ES-I3 (cell line): ENCODE results near the gene CXCL10.
"Not testable (repeated sequence)": the region's sequence is repeated elsewhere in the genome, so short reads cannot be mapped to it uniquely, and the experiment has no call there.

ENCODE experiments used
- H3K36me3 ChIP-seq: 2 replicates; pipeline ENCODE4 v1.6.1; 2013; ENCODE audit warnings: mild to moderate bottlenecking, low read length, control low read depth, moderate library complexity; ENCODE audit not compliant: insufficient read depth
- H3K4me1 ChIP-seq: 2 replicates; pipeline ENCODE4 v1.6.1; 2013; ENCODE audit warnings: mild to moderate bottlenecking, control low read depth, low read length; ENCODE audit not compliant: insufficient read depth
- H3K9ac ChIP-seq: 2 replicates; pipeline ENCODE4 v1.6.1; 2013; ENCODE audit warnings: low read depth, mild to moderate bottlenecking, low read length, moderate library complexity
- H3K9me3 ChIP-seq: 2 replicates; pipeline ENCODE4 v1.6.1; 2013; ENCODE audit warnings: mild to moderate bottlenecking, low read length, moderate library complexity; ENCODE audit not compliant: control insufficient read depth, insufficient read depth

Gene CXCL10

DNA sequence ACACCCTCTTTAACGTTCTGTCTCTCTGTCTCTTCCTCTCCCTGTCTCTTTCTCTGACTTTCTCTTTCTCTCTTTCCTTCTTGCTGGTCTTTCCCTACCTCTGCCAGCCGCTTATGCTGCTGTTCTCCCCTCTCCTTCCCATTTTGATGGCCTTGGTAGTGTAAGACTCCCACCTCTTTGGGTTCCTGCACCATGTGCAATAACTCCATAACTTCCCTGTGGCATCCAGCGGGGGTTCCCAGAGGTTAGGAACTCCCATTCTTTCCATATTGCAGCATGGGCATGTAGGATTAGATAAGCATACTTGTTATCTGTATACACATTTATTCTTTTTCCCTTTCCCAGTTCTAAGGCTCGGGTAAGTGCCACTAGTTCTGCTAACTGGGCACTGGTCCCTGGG, 21.4 kb upstream of the CXCL10 start:
- not testable (repeated sequence) for H3K9me3 ChIP-seq, H3K9ac ChIP-seq, H3K4me1 ChIP-seq, H3K36me3 ChIP-seq

DNA sequence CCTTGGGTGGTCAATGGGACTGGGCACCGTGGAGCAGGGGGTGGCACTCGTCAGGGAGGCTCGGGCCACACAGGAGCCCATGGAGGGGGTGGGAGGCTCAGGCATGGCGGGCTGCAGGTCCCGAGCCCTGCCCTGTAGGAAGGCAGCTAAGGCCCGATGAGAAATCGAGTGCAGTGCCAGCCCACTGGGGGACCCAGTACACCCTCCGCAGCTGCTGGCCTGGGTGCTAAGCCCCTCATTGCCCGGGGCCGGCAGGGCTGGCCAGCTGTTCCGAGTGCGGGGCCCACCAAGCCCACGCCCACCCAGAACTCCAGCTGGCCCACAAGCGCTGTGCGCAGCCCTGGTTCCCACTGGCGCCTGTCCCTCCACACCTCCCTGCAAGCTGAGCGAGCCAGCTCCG, 20.0 kb upstream of the CXCL10 start:
- not testable (repeated sequence) for H3K9me3 ChIP-seq, H3K9ac ChIP-seq, H3K36me3 ChIP-seq, H3K4me1 ChIP-seq

DNA sequence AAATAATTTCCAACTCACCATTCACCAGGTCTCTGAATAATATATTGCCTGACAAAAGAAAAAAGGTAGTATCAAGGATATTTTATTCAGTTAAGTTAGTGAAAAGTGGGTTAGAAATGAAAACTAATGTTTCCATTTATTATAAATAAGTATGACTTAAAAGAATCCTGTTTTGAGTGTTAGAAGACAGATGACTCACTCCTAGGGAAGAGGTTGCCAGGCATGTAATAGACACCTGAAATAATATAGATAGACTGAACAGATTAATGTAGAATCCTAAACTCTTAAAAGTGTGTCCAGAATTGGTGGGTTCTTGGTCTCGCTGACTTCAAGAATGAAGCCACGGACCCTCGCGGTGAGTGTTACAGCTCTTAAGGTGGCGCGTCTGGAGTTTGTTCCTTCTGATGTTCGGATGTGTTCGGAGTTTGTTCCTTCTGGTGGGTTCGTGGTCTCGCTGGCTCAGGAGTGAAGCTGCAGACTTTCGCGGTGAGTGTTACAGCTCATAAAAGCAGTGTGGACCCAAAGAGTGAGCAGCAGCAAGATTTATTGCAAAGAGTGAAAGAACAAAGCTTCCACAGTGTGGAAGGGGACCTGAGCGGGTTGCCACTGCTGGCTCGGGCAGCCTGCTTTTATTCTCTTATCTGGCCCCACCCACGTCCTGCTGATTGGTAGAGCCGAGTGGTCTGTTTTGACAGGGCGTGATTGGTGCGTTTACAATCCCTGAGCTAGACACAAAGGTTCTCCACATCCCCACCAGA, 19.1 kb upstream of the CXCL10 start:
- H3K9me3 ChIP-seq, H3K4me1 ChIP-seq, H3K36me3 ChIP-seq, H3K9ac ChIP-seq: not testable (repeated sequence)

DNA sequence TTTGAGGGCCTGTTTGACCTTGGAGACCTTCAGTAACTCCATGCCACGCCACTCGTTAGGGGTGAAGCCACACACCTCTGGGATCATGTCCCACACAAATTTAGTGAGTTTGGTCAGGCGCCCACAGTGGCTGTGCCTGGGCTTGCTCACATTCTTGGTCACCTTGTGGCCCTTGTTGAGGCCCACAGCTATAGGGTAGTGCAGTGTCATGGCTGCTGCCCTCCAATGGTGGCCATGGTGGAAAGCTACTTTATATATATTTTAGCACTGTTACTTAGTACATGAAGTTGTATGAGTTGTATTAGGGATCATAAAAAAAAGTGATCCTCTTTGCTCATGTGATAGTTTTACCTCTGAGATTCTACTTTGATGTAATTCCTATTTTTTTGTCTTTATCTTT, 13.6 kb upstream of the CXCL10 start:
- Histone ChIP-seq H3K4me1 (no peaks in the 10 kb centered on the region), H3K9me3 (no peaks in the 10 kb centered on the region), H3K36me3 (no peaks in the 10 kb centered on the region), H3K9ac (no peak overlapping the region)

DNA sequence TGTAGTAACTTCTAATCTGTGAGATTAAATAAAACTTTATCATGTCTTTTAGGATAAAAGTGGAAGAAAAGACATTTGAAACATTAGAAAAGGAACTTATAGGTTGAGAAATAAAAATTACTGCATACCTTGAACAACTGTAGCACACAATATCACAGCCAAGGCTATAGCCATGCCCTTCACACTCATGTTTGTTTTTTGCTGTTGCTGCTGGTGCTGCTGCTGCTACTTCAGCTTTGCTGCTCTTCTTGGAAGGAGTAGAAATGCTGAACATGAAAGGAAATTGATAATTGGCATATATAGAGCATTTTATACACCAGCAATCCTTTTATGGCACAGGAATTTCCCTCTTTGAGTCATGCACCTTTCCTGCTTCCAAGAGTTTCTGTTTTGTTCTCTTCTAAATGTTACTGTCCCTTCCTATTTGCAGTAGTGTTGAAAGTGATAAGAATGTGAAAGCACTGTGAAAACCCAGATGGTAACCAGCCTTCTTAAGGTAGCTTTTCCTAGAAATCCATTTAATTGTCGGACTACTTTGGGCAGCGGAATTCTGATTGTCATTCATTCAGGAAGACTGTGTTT, 12.6 kb upstream of the CXCL10 start, which contains the start of gene CXCL11:
Gene CXCL11, minus strand, starts transcription at position 272 of the 582 bp plus-strand sequence. Its CDS starts 83 bp downstream, at position 189.
- Histone ChIP-seq H3K9me3 (no peaks in the 10 kb centered on the region), H3K4me1 (no peaks in the 10 kb centered on the region), H3K9ac (no peak within 1 kb of the TSS), H3K36me3 (no peaks in the 10 kb centered on the region)

DNA sequence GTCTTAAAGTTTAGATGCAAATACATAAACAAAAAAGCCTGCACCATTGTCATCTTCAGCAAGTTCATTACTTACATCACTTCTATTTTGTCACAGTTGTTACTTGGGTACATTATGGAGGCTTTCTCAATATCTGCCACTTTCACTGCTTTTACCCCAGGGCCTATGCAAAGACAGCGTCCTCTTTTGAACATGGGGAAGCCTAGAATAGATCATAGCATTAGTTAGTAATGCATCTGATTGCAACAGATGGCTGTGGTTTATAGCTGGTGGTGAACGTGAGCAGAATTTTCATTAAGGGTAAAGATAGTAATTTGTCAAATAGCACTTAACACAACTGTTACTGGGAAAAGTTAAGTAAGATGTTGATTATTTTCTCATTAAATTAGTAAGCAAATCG, 11.8 kb upstream of the CXCL10 start:
- no peaks in the 10 kb centered on the region for H3K4me1 ChIP-seq

DNA sequence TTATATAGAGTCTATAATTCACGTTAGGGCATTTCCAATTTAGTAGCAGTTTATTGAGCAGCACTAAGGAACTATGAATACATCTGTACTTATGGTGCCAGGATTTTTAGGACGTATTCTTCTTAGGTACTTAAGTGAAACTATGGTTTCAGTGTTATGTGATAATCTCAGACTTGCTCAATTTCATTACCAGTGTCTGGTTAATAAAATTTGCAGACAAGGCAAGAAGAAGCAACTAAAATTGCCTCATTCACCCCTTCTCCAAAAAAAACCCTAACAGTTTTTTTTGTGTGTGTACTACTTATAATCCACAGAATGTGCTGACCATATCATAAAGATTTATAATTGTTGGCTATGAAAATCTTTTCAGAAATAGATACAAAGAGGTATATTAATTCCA, 6.0 kb upstream of the CXCL10 start:
- Histone ChIP-seq H3K9me3 (no peaks in the 10 kb centered on the region), H3K9ac (no peak overlapping the region), H3K4me1 (no peaks in the 10 kb centered on the region), H3K36me3 (no peaks in the 10 kb centered on the region)

More for the DNA sequence above, 11.8 kb upstream of the CXCL10 start:
- no peaks in the 10 kb centered on the region for H3K9me3 ChIP-seq
- no peak overlapping the region for H3K9ac ChIP-seq
- no peaks in the 10 kb centered on the region for H3K36me3 ChIP-seq

DNA sequence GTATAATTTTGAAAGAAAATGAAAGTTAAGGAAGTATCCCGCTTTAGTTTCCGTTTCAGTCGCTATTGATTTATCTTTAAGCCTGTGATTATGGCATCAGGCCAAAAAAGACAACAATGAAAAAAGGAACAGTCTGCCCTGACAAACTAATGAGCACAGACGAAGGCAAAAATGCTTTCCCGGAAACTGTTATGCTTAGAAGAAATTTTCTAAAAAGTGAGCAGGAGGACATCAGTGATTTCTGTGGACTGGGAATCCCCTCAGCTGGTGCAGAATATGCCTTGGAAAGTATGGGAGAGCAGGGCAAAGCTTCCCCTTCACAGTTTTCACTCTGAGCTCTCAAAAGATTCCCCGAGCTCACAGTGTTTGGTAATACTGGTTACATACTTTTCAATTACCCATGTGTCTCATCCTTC, 5.1 kb upstream of the CXCL10 start:
- no peaks in the 10 kb centered on the region for H3K36me3 ChIP-seq
- H3K4me1 ChIP-seq = no peaks in the 10 kb centered on the region
- no peaks in the 10 kb centered on the region for H3K9me3 ChIP-seq
- H3K9ac ChIP-seq = no peak overlapping the region

DNA sequence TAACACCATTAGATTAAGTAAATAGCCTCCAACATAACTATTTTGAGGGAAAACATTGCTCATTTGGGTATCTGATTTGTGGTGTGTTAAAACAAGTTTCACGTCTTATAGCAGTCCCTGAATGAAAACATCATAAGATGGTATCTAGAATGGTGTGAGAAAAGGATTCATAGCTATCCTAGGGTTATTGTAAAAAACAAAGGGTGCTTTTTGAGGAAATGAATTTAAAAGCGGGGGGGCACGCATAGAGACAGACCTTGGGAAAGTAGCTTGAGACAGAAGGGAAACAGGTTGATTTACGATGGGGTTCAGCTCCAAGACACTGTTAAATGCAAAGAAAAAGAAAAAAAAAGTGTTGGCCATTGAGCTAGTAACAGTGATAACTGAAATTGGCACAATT, 768 bp upstream of the CXCL10 start:
- Histone ChIP-seq H3K9ac (no peak overlapping the region), H3K9me3 (no peaks in the 10 kb centered on the region), H3K36me3 (no peaks in the 10 kb centered on the region), H3K4me1 (no peaks in the 10 kb centered on the region)

DNA sequence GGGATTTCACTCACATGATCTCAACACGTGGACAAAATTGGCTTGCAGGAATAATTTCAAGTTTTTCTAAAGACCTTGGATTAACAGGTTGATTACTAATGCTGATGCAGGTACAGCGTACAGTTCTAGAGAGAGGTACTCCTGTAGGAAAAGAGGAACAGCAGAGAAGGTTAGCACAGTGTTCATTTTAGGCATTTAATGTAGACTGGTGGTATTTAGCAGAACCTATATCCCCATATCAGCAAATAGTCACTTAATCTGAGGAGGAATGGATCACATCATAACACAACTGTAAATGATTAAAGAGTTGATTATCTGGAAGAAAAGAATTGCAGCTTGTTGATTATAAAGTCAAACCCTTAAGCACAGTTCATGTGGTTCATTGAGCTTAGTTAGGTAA, 620 bp downstream of the CXCL10 start:
- Histone ChIP-seq H3K9ac (no peak overlapping the region), H3K36me3 (no peaks in the 10 kb centered on the region), H3K9me3 (no peaks in the 10 kb centered on the region), H3K4me1 (no peaks in the 10 kb centered on the region)

DNA sequence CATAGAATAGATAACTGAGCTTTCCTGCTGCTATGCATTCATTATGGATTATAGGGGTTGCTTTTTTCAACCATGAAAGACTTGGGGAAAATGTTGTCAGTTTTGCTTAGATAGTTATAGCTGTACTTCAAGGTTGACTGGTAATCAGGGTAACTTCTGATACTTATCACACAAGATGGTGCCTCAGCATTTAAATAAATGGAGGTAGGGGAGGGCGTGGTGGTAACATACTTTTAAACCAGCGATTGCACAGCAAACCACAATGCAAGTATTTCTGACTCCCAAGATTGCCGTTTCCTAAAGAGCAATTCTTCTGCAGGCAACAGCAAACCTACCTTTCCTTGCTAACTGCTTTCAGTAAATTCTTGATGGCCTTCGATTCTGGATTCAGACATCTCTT, 1.3 kb downstream of the CXCL10 start:
- no peaks in the 10 kb centered on the region for H3K4me1 ChIP-seq
- H3K36me3 ChIP-seq = no peaks in the 10 kb centered on the region
- H3K9ac ChIP-seq = no peak overlapping the region
- H3K9me3 ChIP-seq = no peaks in the 10 kb centered on the region

DNA sequence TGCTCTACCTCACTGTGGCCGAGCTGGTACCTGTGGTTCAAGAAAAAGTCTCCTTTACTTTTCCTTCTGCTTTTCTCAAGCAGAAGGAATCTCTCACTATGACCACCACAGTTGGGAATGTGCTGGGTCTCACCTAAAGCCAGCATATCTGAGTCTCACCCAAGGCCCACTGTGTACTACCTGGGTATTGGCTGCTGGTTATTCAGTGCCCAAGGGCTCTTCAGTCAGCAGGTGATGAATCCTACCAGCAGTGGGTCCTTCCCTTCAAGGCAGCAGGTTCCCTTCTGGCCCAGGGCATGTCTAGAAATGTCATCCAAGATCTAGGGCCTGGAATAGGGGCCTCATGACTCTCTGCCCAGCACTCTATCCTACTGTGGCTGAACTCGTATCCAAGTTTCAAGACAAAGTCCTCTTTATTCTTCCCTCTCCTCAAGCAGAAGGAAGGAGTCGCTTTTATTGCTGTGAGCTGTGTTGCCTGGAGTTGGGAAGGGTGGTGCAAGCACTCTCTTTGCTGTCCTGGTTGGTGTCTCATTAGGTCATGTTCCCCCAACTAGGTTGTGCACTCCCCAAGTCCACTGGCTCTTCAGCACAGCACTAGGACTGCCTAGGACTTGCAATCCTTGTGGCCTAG, 6.1 kb downstream of the CXCL10 start:
- H3K4me1 ChIP-seq = peaks cover 13% of the 10 kb centered on the region
- no peaks in the 10 kb centered on the region for H3K36me3 ChIP-seq

DNA sequence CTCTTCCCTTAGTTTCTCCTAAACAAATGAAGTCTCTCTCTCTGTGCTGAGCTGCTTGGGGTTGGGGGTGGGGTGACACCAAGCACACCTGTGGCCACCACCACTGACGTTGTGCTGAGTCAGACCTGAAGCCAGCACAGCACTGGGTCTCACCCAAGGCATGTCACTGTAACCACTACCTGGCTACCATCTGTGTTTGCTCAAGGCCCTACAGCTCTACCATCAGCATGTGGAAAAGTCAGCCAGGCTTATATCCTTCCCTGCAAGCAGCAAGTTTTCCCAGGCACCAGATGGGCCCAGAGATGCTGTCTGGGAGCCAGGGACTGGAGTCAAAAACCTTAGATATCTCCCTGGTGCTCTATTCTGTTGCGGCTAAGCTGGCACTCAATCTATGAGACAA, 6.9 kb downstream of the CXCL10 start:
- peaks cover 21% of the 10 kb centered on the region for H3K4me1 ChIP-seq
- H3K9ac ChIP-seq = no peak overlapping the region
- H3K9me3 ChIP-seq = no peaks in the 10 kb centered on the region
- no peaks in the 10 kb centered on the region for H3K36me3 ChIP-seq

More for the DNA sequence above, 6.1 kb downstream of the CXCL10 start:
- Histone ChIP-seq H3K9me3 (no peaks in the 10 kb centered on the region), H3K9ac (no peak overlapping the region)

DNA sequence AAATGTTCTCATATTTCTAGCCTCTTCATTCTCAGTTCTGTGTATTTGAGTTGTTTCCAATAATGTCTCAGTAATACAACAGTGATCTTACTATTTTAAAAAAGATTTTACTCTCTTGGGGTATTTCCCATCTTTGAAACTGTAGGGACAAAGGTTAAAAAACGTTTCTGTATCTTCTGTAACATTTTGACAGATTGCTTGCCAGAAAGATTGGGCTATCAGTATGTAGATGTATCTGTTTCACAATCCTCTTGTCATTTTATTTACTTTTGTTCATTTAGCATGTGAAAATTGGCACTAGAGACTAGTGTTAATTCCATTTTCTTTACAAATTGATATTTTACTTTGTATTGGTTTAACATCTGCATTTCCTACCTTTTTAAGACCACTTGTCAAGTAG, 9.8 kb downstream of the CXCL10 start:
- no peaks in the 10 kb centered on the region for H3K9me3 ChIP-seq
- peaks cover 22% of the 10 kb centered on the region for H3K4me1 ChIP-seq
- H3K9ac ChIP-seq = no peak overlapping the region
- H3K36me3 ChIP-seq = no peaks in the 10 kb centered on the region

DNA sequence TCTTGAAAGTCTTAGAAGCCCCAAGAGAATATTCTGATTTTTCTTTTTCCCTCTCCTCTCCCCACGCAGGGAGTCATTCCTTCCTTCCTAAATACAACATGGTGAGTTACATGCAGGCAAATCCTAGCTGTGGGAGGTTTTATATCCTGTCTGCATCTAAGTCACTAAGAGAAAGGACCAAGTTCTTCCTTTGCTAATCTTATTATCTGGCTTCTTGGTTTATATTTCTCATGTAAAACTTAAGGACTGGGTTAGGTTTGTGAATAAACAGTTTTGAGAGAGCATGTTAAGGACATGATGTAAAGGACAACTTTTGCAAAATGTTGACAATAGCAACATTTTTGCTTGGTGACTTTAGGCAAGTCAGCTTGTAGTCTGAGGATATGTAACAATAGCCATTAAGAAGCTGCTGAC, 10.9 kb downstream of the CXCL10 start:
- no peak overlapping the region for H3K9ac ChIP-seq
- no peaks in the 10 kb centered on the region for H3K9me3 ChIP-seq
- peaks cover 22% of the 10 kb centered on the region for H3K4me1 ChIP-seq
- no peaks in the 10 kb centered on the region for H3K36me3 ChIP-seq
